Neural cell (in vitro differentiated cells): Measurements from ENCODE around the gene MB21D2. TPM values are rescaled to one million over a fixed set of nuclear protein-coding genes. Genes with fewer than 3 reads are reported as not detected.
A peak's percentile ranks its signal among the peaks of the same experiment; 100 is the strongest.

Experiments used
- H2AFZ ChIP-seq: fragments of 200-600, 300-800 bp; sonication (generic), shearing (Covaris generic); 2 replicates; pipeline ENCODE4 v1.6.0; 2014; ENCODE audit warnings: low read depth, mild to moderate bottlenecking, antibody characterized with exemption, low read length, moderate library complexity
- H3F3A ChIP-seq: fragments of 200-600 bp; shearing (Covaris generic); 2 replicates; pipeline ENCODE4 v1.6.1; 2016; ENCODE audit warnings: mild to moderate bottlenecking, moderate library complexity, mixed read lengths, antibody characterized with exemption, low read length; ENCODE audit not compliant: insufficient read depth, poor library complexity, severe bottlenecking
- H3K27ac ChIP-seq: fragments of 200-600, 300-800 bp; sonication (generic), shearing (Covaris generic); 2 replicates; pipeline ENCODE4 v1.5.1; 2014; ENCODE audit warnings: mild to moderate bottlenecking, low read length, moderate library complexity
- H3K27me3 ChIP-seq: fragments of 300-800, 200-600 bp; sonication (generic), shearing (Covaris generic); 2 replicates; pipeline ENCODE4 v1.6.0; 2014; ENCODE audit warnings: mild to moderate bottlenecking, low read depth, low read length, moderate library complexity; ENCODE audit not compliant: insufficient read depth
- H3K36me3 ChIP-seq: fragments of 300-800, 200-600 bp; sonication (generic), shearing (Covaris generic); 2 replicates; pipeline ENCODE4 v1.5.1; 2014; ENCODE audit warnings: mild to moderate bottlenecking, antibody characterized with exemption, low read length, moderate library complexity; ENCODE audit not compliant: insufficient read depth
- H3K4me2 ChIP-seq: fragments of 300-800, 200-600 bp; sonication (generic), shearing (Covaris generic); 2 replicates; pipeline ENCODE4 v1.6.0; 2014; ENCODE audit warnings: mild to moderate bottlenecking, low read length
- H3K4me3 ChIP-seq: fragments of 300-800, 200-600 bp; sonication (generic), shearing (Covaris generic); 2 replicates; pipeline ENCODE4 v1.5.1; 2014; ENCODE audit warnings: mild to moderate bottlenecking, low read length, moderate library complexity
- H3K79me2 ChIP-seq: fragments of 200-600 bp; shearing (Covaris generic); replicated peaks from 2 replicates; pipeline ENCODE4 v1.6.0; 2014; ENCODE audit warnings: mild to moderate bottlenecking, low read length, moderate library complexity; ENCODE audit not compliant: insufficient read depth
- H3K9ac ChIP-seq: fragments of 300-800, 200-600 bp; sonication (generic), shearing (Covaris generic); 2 replicates; pipeline ENCODE4 v1.6.1; 2016; ENCODE audit warnings: mild to moderate bottlenecking, low read length, mixed read lengths
- H3K9me2 ChIP-seq: fragments of 200-600 bp; shearing (Covaris generic); 2 replicates; pipeline ENCODE4 v1.6.1; 2016; ENCODE audit warnings: mild to moderate bottlenecking, low read length, mixed read lengths; ENCODE audit not compliant: insufficient read depth
- H3K9me3 ChIP-seq: fragments of 200-600, 300-800 bp; sonication (generic), shearing (Covaris generic); 2 replicates; pipeline ENCODE4 v1.6.1; 2016; ENCODE audit warnings: mild to moderate bottlenecking, mixed run types, low read length, moderate library complexity, mixed read lengths
- H4K20me1 ChIP-seq: fragments of 200-600 bp; shearing (Covaris generic); 2 replicates; pipeline ENCODE4 v1.6.1; 2016; ENCODE audit warnings: mild to moderate bottlenecking, mixed run types; ENCODE audit not compliant: insufficient read depth
- CTCF ChIP-seq: fragments of 450-650 bp; IDR thresholded peaks from 2 replicates; pipeline ENCODE4 v1.5.1; 2014; ENCODE audit warnings: antibody characterized with exemption, mild to moderate bottlenecking, moderate library complexity; ENCODE audit not compliant: poor library complexity, severe bottlenecking
- EP300 ChIP-seq: fragments of 450-650 bp; conservative IDR thresholded peaks from 2 replicates; pipeline ENCODE4 v1.6.1; 2014; ENCODE audit warnings: antibody characterized with exemption, mild to moderate bottlenecking, moderate library complexity; ENCODE audit not compliant: poor library complexity, severe bottlenecking
- EZH2 ChIP-seq: fragments of 200-600, 300-800 bp; shearing (Covaris generic), sonication (generic); IDR thresholded peaks from 2 replicates; pipeline ENCODE4 v1.6.1; 2014; ENCODE audit warnings: antibody characterized with exemption, low read length, borderline replicate concordance, mild to moderate bottlenecking; ENCODE audit not compliant: insufficient read depth, poor library complexity, severe bottlenecking
- MXI1 ChIP-seq: fragments of 450-650 bp; conservative IDR thresholded peaks from 2 replicates; pipeline ENCODE4 v1.6.1; 2014; ENCODE audit warnings: antibody characterized with exemption, mild to moderate bottlenecking; ENCODE audit not compliant: poor library complexity, severe bottlenecking
- POLR2AphosphoS5 ChIP-seq: IDR thresholded peaks from 2 replicates; pipeline ENCODE4 v1.6.1; 2012
- RAD21 ChIP-seq: fragments of 450-650 bp; conservative IDR thresholded peaks from 2 replicates; pipeline ENCODE4 v1.6.1; 2014; ENCODE audit warnings: antibody characterized with exemption, mild to moderate bottlenecking, moderate library complexity
- SMC3 ChIP-seq: fragments of 450-650 bp; conservative IDR thresholded peaks from 2 replicates; pipeline ENCODE4 v1.6.1; 2014; ENCODE audit warnings: antibody characterized with exemption, mild to moderate bottlenecking, moderate library complexity; ENCODE audit not compliant: poor library complexity
- TAF1 ChIP-seq: IDR thresholded peaks from 2 replicates; pipeline ENCODE4 v1.6.1; 2012; ENCODE audit warnings: low read depth
- polyA plus RNA-seq: library from polyadenylated mRNA; depleted of rRNA; stranded (reverse); fragments of >200 nt; gene quantifications from 2 replicates; pipeline ENCODE4 v1.2.3, GENCODE V29; 2014
- TF ChIP-seq, protein P1 (sequence below): IDR thresholded peaks from 2 replicates; pipeline ENCODE4 v1.6.1; 2012; ENCODE audit warnings: borderline replicate concordance

The MB21D2 gene
- polyA plus RNA-seq, 1 donor from 2014 or later: 39.0 TPM

DNA sequence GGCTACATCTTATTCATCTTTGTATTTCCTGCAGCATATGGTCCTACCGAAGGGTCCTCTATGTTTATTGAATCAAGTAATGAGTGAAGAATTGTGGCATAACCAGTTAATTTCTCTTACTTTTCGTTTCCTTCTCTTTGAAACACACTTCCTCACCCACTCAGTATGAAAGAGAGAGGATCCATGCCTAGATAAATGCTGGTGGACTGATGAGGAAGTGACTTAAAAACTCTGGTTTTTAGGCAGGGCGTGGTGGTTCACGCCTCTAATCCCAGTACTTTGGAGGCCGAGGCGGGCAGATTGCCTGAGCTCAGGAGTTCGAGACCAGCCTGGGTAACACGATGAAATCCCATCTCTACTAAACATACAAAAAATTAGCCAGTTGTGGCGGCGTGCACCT lies 2.2 kb upstream of the MB21D2 start:
- no peak overlapping the region for H2AFZ ChIP-seq
- no peaks in the 10 kb centered on the region for H3K36me3 ChIP-seq
- H3K4me3 ChIP-seq: no peak overlapping the region
- no peaks in the 10 kb centered on the region for H3K9me2 ChIP-seq
- peaks cover 16% of the 10 kb centered on the region for H3K79me2 ChIP-seq
- H3K9ac ChIP-seq: no peak overlapping the region
- peaks cover 4% of the 10 kb centered on the region for H3F3A ChIP-seq
- H3K4me2 ChIP-seq: no peak overlapping the region
- TF ChIP-seq EP300: no peak
- TF ChIP-seq SMC3: no peak
- TF ChIP-seq TAF1: no peak
- TF ChIP-seq EZH2: no peak
- TF ChIP-seq MXI1: no peak
- TF ChIP-seq CTCF: no peak
- no peak for TF ChIP-seq POLR2AphosphoS5
- TF ChIP-seq RAD21: no peak
- H3K27ac ChIP-seq: no peak overlapping the region
- H4K20me1 ChIP-seq: peaks cover 5% of the 10 kb centered on the region
- no peaks in the 10 kb centered on the region for H3K9me3 ChIP-seq
- H3K27me3 ChIP-seq: no peaks in the 10 kb centered on the region

DNA sequence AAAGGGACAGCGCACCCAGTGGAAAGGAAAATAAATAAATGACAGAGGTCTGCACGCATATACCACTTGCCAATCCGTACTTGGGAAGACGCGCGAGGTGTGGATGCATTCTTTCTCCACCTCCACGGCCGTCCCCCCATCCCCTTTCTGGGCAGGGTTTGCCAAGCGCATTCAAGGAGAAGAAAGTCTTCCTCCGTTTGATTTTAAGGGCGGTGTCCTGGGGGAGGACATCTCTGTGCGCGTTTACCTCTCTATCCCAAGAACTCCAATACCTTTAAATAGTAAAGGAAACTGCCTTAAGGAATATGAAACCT lies 576 bp upstream of the MB21D2 start:
- peak overlapping the region; percentile 91 for H3K9ac ChIP-seq
- peak overlapping the region; percentile 88 for H3K4me3 ChIP-seq
- TF ChIP-seq EP300 (no peak), CTCF (peak; percentile 53), RAD21 (peak; percentile 51)
- TF ChIP-seq, protein P1, sequence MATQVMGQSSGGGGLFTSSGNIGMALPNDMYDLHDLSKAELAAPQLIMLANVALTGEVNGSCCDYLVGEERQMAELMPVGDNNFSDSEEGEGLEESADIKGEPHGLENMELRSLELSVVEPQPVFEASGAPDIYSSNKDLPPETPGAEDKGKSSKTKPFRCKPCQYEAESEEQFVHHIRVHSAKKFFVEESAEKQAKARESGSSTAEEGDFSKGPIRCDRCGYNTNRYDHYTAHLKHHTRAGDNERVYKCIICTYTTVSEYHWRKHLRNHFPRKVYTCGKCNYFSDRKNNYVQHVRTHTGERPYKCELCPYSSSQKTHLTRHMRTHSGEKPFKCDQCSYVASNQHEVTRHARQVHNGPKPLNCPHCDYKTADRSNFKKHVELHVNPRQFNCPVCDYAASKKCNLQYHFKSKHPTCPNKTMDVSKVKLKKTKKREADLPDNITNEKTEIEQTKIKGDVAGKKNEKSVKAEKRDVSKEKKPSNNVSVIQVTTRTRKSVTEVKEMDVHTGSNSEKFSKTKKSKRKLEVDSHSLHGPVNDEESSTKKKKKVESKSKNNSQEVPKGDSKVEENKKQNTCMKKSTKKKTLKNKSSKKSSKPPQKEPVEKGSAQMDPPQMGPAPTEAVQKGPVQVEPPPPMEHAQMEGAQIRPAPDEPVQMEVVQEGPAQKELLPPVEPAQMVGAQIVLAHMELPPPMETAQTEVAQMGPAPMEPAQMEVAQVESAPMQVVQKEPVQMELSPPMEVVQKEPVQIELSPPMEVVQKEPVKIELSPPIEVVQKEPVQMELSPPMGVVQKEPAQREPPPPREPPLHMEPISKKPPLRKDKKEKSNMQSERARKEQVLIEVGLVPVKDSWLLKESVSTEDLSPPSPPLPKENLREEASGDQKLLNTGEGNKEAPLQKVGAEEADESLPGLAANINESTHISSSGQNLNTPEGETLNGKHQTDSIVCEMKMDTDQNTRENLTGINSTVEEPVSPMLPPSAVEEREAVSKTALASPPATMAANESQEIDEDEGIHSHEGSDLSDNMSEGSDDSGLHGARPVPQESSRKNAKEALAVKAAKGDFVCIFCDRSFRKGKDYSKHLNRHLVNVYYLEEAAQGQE: no peak
- H3K27me3 ChIP-seq: no peaks in the 10 kb centered on the region
- H2AFZ ChIP-seq: peak overlapping the region; percentile 90
- H3K27ac ChIP-seq: peak overlapping the region; percentile 95
- H3K9me3 ChIP-seq: no peaks in the 10 kb centered on the region
- no peaks in the 10 kb centered on the region for H3K9me2 ChIP-seq
- no peak overlapping the region for H3K4me2 ChIP-seq
- H3F3A ChIP-seq: peaks cover 4% of the 10 kb centered on the region
- peaks cover 5% of the 10 kb centered on the region for H4K20me1 ChIP-seq
- no peaks in the 10 kb centered on the region for H3K36me3 ChIP-seq
- peaks cover 33% of the 10 kb centered on the region for H3K79me2 ChIP-seq
